ENCODE measurements around the gene ALDH3B2.

The ALDH3B2 gene

GRCh38 chr11:67657300-67657699 lies 17.1 kb downstream of the ALDH3B2 start:
- H3K4me3 ChIP-seq (replicated peaks; ENCODE audit: insufficient read depth, low read length): no peak overlapping the region
- H3K27ac ChIP-seq (replicated peaks): no peak overlapping the region
- no peaks in the 10 kb centered on the region for H3K27me3 ChIP-seq (ENCODE audit: insufficient read depth, poor library complexity, severe bottlenecking)
- TF ChIP-seq, protein P1, sequence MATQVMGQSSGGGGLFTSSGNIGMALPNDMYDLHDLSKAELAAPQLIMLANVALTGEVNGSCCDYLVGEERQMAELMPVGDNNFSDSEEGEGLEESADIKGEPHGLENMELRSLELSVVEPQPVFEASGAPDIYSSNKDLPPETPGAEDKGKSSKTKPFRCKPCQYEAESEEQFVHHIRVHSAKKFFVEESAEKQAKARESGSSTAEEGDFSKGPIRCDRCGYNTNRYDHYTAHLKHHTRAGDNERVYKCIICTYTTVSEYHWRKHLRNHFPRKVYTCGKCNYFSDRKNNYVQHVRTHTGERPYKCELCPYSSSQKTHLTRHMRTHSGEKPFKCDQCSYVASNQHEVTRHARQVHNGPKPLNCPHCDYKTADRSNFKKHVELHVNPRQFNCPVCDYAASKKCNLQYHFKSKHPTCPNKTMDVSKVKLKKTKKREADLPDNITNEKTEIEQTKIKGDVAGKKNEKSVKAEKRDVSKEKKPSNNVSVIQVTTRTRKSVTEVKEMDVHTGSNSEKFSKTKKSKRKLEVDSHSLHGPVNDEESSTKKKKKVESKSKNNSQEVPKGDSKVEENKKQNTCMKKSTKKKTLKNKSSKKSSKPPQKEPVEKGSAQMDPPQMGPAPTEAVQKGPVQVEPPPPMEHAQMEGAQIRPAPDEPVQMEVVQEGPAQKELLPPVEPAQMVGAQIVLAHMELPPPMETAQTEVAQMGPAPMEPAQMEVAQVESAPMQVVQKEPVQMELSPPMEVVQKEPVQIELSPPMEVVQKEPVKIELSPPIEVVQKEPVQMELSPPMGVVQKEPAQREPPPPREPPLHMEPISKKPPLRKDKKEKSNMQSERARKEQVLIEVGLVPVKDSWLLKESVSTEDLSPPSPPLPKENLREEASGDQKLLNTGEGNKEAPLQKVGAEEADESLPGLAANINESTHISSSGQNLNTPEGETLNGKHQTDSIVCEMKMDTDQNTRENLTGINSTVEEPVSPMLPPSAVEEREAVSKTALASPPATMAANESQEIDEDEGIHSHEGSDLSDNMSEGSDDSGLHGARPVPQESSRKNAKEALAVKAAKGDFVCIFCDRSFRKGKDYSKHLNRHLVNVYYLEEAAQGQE (IDR thresholded peaks at IDR 0.05; ENCODE audit: insufficient replicate concordance, low read depth): no peak
- TF ChIP-seq GABPA (IDR thresholded peaks at IDR 0.05; ENCODE audit: low read depth) (no peak), SPI1 (IDR thresholded peaks at IDR 0.05; ENCODE audit: borderline replicate concordance, low read depth) (no peak), POLR2AphosphoS5 (IDR thresholded peaks at IDR 0.05; ENCODE audit: low read depth) (no peak)
- TF ChIP-seq, protein P2, sequence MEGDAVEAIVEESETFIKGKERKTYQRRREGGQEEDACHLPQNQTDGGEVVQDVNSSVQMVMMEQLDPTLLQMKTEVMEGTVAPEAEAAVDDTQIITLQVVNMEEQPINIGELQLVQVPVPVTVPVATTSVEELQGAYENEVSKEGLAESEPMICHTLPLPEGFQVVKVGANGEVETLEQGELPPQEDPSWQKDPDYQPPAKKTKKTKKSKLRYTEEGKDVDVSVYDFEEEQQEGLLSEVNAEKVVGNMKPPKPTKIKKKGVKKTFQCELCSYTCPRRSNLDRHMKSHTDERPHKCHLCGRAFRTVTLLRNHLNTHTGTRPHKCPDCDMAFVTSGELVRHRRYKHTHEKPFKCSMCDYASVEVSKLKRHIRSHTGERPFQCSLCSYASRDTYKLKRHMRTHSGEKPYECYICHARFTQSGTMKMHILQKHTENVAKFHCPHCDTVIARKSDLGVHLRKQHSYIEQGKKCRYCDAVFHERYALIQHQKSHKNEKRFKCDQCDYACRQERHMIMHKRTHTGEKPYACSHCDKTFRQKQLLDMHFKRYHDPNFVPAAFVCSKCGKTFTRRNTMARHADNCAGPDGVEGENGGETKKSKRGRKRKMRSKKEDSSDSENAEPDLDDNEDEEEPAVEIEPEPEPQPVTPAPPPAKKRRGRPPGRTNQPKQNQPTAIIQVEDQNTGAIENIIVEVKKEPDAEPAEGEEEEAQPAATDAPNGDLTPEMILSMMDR (IDR thresholded peaks at IDR 0.05; ENCODE audit: insufficient read depth, low read length): no peak
- no peak for DNase-seq (ENCODE audit: low read depth in 1 of 2, low spot score in 1 of 2)

DNA sequence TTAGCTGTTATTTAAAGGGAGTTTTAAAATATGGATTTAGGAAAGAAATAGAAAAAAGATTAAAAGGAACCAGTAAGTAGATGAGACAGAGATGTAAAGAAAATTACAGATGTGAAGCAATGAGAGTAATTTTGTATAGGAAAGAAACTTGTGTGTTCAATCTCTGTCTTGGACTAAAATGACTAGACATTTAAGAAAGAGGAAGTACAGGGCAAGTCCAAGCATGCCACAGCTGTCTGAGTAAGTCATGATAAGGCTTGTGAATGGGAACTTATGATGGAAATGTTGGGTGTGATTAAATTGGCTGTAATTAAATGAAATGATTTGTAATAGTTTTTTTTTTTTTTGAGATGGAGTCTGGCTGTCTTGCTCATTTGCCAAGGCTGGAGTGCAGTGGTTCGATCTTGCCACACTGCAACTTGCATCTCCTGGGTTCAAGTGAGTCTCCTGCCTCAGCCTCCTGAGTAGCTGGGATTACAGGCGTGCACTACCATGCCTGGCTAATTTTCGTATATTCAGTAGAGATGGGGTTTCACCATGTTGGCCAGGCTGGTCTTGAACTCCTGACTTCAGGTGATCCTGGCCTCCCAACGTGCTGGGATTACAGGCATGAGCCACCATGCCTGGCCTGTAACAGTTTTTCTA lies 18.0 kb downstream of the ALDH3B2 start:
- Histone ChIP-seq H3K27me3 (ENCODE audit: insufficient read depth, poor library complexity, severe bottlenecking) (no peaks in the 10 kb centered on the region), H3K4me3 (replicated peaks; ENCODE audit: insufficient read depth, low read length) (no peak overlapping the region), H3K27ac (replicated peaks) (no peak overlapping the region)
- TF ChIP-seq, protein P1 (IDR thresholded peaks at IDR 0.05; ENCODE audit: insufficient replicate concordance, low read depth): no peak
- TF ChIP-seq GABPA (IDR thresholded peaks at IDR 0.05; ENCODE audit: low read depth): no peak
- TF ChIP-seq POLR2AphosphoS5 (IDR thresholded peaks at IDR 0.05; ENCODE audit: low read depth): no peak
- TF ChIP-seq SPI1 (IDR thresholded peaks at IDR 0.05; ENCODE audit: borderline replicate concordance, low read depth): peak; percentile 78; the same call in 1 of the 2 replicates
- TF ChIP-seq, protein P2 (IDR thresholded peaks at IDR 0.05; ENCODE audit: insufficient read depth, low read length): no peak
- DNase-seq (ENCODE audit: low read depth in 1 of 2, low spot score in 1 of 2): peak; percentile 51 to 56

DNA sequence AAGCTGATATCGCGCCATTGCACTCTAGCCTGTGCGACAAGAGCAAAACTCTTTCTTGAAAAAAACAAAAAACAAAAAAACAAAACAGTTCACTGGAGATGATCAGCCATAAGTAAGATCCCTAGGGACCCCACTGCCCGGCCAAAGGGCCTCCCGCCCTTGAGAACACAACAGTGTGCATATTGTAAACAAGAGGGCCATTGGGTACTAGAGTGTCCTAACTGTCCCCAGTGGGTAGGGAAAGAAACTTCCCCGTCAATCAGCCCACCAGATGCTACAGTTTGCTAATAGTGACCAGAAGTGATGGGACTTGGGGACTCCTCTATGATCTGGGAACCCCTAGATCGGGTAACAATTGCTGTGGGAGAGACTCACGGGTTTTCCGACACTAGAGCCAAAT lies 20.2 kb downstream of the ALDH3B2 start:
- H3K27me3 ChIP-seq (ENCODE audit: insufficient read depth, poor library complexity, severe bottlenecking): no peaks in the 10 kb centered on the region
- H3K27ac ChIP-seq (replicated peaks): no peak overlapping the region
- no peak for DNase-seq (ENCODE audit: low read depth in 1 of 2, low spot score in 1 of 2)
- H3K4me3 ChIP-seq (replicated peaks; ENCODE audit: insufficient read depth, low read length): no peak overlapping the region
- TF ChIP-seq, protein P2 (IDR thresholded peaks at IDR 0.05; ENCODE audit: insufficient read depth, low read length): no peak
- TF ChIP-seq POLR2AphosphoS5 (IDR thresholded peaks at IDR 0.05; ENCODE audit: low read depth) (no peak), SPI1 (IDR thresholded peaks at IDR 0.05; ENCODE audit: borderline replicate concordance, low read depth) (no peak), GABPA (IDR thresholded peaks at IDR 0.05; ENCODE audit: low read depth) (no peak)
- TF ChIP-seq, protein P1 (IDR thresholded peaks at IDR 0.05; ENCODE audit: insufficient replicate concordance, low read depth): no peak
